GM12801 (cell line): ENCODE results near the gene SRC.

ENCODE experiments used
- TF ChIP-seq, protein P1 (sequence below): IDR thresholded peaks from one replicate; pipeline ENCODE4 v1.5.1; 2011; ENCODE audit warnings: control low read depth; ENCODE audit not compliant: insufficient read length; ENCODE audit errors: extremely low read depth

The SRC gene

DNA sequence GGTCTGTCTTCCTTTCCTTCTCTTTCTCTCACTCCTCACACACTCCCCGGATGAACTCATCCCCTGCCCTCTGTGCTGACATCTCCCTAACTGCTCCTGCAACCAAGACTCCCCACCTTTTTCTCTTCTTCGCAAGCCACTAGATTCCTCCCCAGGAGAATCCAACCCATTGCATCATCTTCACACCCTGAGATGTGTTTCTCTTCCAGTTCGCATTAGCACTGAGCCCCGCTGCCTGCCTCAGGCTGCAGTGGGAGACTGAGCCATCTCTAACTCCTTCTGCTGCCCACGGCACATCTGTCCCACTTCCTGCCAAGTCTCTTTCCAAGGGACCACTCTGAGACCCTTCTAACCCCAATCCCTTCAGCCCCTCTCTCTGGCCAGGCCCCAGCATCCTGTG lies 107.9 kb downstream of the SRC start:
- TF ChIP-seq, protein P1, sequence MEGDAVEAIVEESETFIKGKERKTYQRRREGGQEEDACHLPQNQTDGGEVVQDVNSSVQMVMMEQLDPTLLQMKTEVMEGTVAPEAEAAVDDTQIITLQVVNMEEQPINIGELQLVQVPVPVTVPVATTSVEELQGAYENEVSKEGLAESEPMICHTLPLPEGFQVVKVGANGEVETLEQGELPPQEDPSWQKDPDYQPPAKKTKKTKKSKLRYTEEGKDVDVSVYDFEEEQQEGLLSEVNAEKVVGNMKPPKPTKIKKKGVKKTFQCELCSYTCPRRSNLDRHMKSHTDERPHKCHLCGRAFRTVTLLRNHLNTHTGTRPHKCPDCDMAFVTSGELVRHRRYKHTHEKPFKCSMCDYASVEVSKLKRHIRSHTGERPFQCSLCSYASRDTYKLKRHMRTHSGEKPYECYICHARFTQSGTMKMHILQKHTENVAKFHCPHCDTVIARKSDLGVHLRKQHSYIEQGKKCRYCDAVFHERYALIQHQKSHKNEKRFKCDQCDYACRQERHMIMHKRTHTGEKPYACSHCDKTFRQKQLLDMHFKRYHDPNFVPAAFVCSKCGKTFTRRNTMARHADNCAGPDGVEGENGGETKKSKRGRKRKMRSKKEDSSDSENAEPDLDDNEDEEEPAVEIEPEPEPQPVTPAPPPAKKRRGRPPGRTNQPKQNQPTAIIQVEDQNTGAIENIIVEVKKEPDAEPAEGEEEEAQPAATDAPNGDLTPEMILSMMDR: no peak

DNA sequence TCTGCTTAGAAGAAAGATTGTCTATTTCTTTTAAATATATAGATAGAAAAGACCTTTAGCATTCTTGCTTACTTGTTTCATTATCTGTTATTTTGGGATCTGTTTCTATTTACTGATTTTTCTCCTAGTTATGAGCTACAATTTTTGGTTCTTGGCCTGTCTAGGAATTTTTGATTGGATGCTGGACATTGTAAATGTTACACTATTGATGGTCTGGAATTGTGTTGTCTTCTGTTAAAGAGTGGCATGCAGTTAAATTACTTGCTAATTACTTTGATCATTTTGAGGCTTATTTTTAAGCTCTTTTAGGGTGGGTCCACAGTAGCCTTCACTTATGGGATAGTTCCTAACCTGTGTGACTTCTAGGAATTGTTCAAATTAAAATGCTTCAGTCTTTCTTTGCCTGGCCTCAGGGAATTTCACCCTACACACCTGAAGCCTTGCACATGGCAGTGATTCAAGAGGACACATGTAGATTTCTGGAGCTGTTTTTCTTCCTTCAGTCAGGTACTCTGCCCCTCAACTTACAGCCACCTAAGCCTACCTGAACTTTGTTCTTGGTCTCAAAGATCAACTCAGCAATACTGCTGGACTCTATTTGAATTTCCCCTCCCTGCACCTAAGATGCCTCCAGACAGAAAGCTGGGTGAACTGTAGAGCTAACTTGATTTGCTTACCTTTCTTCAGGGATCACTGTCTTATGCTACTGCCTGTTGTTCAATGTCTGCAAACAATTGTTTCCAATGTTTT lies 108.9 kb downstream of the SRC start:
- TF ChIP-seq, protein P1: no peak
